Measurements from ENCODE around the gene C20orf96.
A peak's percentile ranks its signal among the peaks of the same experiment; 100 is the strongest.
"Not testable (repeated sequence)": the region's sequence is repeated elsewhere in the genome, so short reads cannot be mapped to it uniquely, and the experiment has no call there.

C20orf96 gene, protein sequence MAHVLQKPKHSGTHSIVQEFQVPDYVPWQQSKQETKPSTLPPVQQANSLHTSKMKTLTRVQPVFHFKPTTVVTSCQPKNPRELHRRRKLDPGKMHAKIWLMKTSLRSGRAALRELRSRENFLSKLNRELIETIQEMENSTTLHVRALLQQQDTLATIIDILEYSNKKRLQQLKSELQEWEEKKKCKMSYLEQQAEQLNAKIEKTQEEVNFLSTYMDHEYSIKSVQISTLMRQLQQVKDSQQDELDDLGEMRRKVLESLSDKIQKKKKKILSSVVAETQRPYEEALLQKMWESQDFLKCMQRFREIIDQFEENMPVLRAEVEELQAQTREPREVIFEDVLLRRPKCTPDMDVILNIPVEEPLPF

DNA sequence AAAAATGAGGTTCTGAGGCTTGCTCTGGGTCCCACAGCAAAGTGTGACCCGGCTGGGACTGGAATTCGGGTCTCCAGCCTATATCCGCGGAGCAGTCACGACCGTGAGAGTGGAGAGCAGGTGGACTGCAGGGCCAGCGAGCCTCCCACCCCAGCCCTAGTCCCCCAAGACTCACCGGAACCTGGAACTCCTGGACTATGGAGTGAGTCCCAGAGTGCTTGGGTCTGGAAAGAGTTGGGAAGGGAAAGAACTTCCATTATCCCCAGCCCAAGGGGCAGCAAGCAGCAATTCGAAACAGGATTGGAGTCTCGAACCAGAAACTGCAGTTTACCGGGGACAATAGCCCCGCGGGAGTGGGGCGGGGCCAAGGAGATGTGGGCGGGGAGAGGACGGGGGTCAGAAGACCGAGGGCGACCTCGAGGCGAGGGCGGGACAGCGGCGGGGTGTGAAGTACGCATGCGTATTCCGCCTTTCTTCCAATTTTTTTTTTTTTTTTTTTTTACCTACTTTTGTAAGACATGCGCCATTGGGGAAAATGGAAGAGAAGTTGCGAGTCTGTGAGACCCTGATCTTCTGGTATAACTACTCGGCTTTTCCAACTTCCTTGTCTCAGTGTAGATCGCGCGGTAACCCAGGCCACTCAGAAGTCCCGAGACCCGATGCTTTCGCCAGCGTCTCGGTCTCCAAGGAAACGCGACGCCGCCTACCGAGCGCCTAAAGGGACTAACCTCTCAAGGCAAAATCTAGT, at the start of gene C20orf96:
C20orf96 (minus strand) TSS at position 667 of the 748 bp plus-strand sequence; CDS start at position 527, 140 bp downstream.
- H3K27me3 ChIP-seq (ENCODE audit: low read depth, low read length): no peaks in the 10 kb centered on the region
- peak within 1 kb of the TSS; percentile 86 to 92 for H3K4me3 ChIP-seq (ENCODE audit: low read depth in 1 of 2, low read length in 2 of 2)
- no peaks in the 10 kb centered on the region for H3K9me3 ChIP-seq (ENCODE audit: control insufficient read depth in 1 of 2, low read length in 2 of 2)
- peaks cover 0 to 7% of the 10 kb centered on the region in 2 donors for H3K4me1 ChIP-seq (ENCODE audit: control insufficient read depth in 1 of 2, insufficient read depth in 2 of 2, low read length in 2 of 2)
- peak within 1 kb of the TSS; percentile 81 for H3K27ac ChIP-seq (ENCODE audit: low read length)
- H3K36me3 ChIP-seq (ENCODE audit: control insufficient read depth in 1 of 2, insufficient read depth in 2 of 2, low read length in 2 of 2): no peaks in the 10 kb centered on the region

DNA sequence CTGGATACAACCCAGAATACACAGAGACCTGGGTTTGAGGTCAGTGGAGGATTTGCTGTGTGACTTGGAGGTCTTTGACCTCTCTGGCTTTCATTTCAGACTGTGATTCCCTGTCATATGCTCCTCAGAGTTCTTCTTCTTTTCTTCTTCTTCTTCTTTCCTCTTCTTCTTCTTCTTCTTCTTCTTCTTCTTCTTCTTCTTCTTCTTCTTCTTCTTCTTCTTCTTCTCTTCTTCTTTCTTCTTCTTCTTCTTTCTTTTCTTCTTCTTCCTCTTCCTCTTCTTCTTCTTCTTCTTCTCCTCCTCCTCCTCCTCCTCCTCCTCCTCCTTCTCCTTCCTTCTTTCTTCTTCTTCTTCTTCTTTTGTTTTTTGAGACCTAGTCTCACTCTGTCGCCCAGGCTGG, 45.5 kb upstream of the C20orf96 start:
- not testable (repeated sequence) for H3K27me3 ChIP-seq (ENCODE audit: low read depth, low read length); H3K9me3 ChIP-seq (ENCODE audit: control insufficient read depth in 1 of 2, low read length in 2 of 2); H3K4me1 ChIP-seq (ENCODE audit: control insufficient read depth in 1 of 2, insufficient read depth in 2 of 2, low read length in 2 of 2); H3K36me3 ChIP-seq (ENCODE audit: control insufficient read depth in 1 of 2, insufficient read depth in 2 of 2, low read length in 2 of 2); H3K4me3 ChIP-seq (ENCODE audit: low read depth in 1 of 2, low read length in 2 of 2); H3K27ac ChIP-seq (ENCODE audit: low read length)

DNA sequence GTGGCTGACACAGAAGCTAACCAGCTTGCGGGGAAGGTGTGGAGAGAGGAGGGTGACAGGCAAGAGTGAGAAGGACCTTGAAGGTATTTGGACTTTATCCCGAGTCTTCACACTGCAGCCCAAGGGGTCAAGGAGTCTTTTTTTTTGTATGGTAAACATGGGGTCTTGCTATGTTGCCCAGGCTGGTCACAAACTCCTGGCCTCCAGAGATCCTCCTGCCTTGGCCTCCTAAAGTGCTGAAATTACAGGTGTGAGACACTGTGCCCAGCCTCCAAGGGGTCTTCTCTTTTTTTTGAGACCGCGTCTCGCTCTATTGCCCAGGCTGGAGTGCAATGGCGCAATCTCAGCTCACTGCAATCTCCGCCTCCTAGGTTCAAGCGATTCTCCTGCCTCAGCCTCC, 44.0 kb upstream of the C20orf96 start:
- H3K4me1 ChIP-seq (ENCODE audit: control insufficient read depth in 1 of 2, insufficient read depth in 2 of 2, low read length in 2 of 2): peaks cover 0 to 9% of the 10 kb centered on the region in 2 donors
- no peak overlapping the region for H3K27ac ChIP-seq (ENCODE audit: low read length)
- no peaks in the 10 kb centered on the region for H3K9me3 ChIP-seq (ENCODE audit: control insufficient read depth in 1 of 2, low read length in 2 of 2)
- peaks cover 0 to 8% of the 10 kb centered on the region in 2 donors for H3K36me3 ChIP-seq (ENCODE audit: control insufficient read depth in 1 of 2, insufficient read depth in 2 of 2, low read length in 2 of 2)
- H3K27me3 ChIP-seq (ENCODE audit: low read depth, low read length): no peaks in the 10 kb centered on the region
- no peak overlapping the region for H3K4me3 ChIP-seq (ENCODE audit: low read depth in 1 of 2, low read length in 2 of 2)

DNA sequence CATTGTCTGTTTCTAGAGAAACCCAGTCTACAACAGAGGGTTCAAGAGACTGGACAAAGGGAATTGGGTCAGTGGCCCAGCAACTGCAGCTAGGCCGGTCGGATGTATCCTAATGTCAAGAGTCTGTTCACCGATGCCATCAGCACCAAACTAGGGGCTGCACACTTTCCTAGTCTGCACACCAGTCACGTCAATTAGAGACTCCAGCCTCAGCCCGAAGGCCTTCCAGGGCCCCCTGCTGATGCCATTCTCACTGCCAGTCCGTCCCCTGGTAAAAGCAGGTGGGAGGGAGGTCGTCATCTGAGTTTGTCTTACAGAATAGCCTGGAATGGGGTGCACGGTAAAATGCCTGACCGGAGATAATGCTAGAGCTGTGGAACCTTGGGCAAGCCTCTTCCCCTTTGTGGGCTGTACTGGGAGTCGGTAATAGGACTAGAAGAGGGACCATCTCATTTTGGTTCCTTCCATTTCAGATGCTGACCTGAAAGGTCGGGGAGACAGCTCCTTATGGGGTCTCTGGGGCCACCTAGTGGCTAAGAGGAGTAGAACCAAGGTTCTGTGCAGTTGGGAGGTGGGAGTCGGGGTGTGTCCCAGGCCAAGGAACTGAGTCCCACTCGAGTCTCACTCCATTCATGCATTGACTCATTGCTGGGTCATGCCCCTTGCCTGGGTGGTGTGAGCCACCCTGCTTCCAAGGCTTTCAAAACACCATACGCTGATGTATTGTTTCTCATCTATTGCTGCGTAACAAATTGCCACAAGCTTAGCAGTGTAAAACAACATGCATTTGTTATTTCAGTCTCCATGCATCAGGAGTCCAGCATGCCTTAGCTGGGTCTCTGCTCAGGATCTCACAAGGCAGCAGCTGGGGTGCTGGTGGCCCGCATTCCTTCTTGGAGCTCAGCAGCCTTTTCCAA, 39.9 kb upstream of the C20orf96 start:
- peaks cover 0 to 8% of the 10 kb centered on the region in 2 donors for H3K36me3 ChIP-seq (ENCODE audit: control insufficient read depth in 1 of 2, insufficient read depth in 2 of 2, low read length in 2 of 2)
- H3K27ac ChIP-seq (ENCODE audit: low read length): no peak overlapping the region
- H3K4me3 ChIP-seq (ENCODE audit: low read depth in 1 of 2, low read length in 2 of 2): no peak overlapping the region
- no peaks in the 10 kb centered on the region for H3K27me3 ChIP-seq (ENCODE audit: low read depth, low read length)
- peaks cover 0 to 30% of the 10 kb centered on the region in 2 donors for H3K4me1 ChIP-seq (ENCODE audit: control insufficient read depth in 1 of 2, insufficient read depth in 2 of 2, low read length in 2 of 2)
- H3K9me3 ChIP-seq (ENCODE audit: control insufficient read depth in 1 of 2, low read length in 2 of 2): no peaks in the 10 kb centered on the region

DNA sequence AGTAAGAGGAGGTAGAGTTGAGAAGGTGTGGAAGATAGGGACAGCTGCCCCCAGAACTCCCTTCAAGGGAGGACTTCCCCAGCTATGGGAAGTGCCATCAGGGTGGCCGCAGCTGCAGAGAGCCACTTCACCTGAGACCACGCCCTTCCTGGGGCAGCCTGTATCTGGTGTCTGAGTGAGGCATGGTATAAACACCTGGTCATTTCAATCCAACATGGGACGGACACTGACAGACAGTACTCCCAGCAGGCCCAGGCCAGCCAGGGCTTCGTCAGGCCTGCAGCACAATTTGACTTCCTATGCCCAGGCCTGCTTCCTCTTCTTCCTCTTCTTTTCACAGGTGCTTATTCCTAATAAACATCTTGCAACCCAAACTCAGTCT, 39.3 kb upstream of the C20orf96 start:
- H3K36me3 ChIP-seq (ENCODE audit: control insufficient read depth in 1 of 2, insufficient read depth in 2 of 2, low read length in 2 of 2): peaks cover 0 to 8% of the 10 kb centered on the region in 2 donors
- peaks cover 0 to 30% of the 10 kb centered on the region in 2 donors for H3K4me1 ChIP-seq (ENCODE audit: control insufficient read depth in 1 of 2, insufficient read depth in 2 of 2, low read length in 2 of 2)
- no peak overlapping the region for H3K4me3 ChIP-seq (ENCODE audit: low read depth in 1 of 2, low read length in 2 of 2)
- H3K27ac ChIP-seq (ENCODE audit: low read length): no peak overlapping the region
- H3K27me3 ChIP-seq (ENCODE audit: low read depth, low read length): no peaks in the 10 kb centered on the region
- no peaks in the 10 kb centered on the region for H3K9me3 ChIP-seq (ENCODE audit: control insufficient read depth in 1 of 2, low read length in 2 of 2)

DNA sequence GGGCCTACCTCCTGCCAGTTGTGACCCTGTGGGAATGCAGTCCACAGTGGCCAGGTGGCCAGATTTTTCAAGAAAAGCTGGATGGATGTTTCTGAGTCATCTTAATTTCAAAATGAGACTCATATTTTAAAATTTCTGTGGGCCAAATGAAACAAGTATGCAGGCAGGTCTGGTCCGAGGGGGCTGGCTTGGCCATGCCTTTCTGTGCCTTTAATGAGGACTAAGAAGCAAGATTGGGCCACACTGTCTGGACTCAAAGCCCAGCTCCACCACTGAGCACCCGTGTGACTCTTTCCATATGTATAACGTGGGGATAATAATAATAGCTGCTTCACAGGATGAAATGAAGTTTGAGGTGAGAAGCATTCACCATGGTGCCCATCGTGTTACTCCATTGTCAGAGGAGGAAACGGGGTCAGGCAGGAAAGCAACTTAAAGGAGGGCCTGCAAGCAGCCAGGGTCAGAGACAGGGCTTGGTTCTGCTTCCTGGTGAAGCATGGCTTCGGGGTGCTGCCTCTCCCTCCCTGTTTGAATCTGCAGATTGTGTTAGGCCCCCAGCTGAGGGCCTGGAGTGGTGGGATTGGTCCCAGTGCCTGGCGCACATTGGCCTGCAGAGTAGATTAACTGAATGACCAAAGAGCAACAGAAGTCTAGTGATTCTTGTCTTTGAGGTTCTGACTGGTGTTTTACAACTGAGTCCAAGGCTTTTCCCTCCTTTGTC, 38.6 kb upstream of the C20orf96 start:
- peaks cover 0 to 6% of the 10 kb centered on the region in 2 donors for H3K36me3 ChIP-seq (ENCODE audit: control insufficient read depth in 1 of 2, insufficient read depth in 2 of 2, low read length in 2 of 2)
- no peaks in the 10 kb centered on the region for H3K27me3 ChIP-seq (ENCODE audit: low read depth, low read length)
- peaks cover 0 to 30% of the 10 kb centered on the region in 2 donors for H3K4me1 ChIP-seq (ENCODE audit: control insufficient read depth in 1 of 2, insufficient read depth in 2 of 2, low read length in 2 of 2)
- H3K27ac ChIP-seq (ENCODE audit: low read length): no peak overlapping the region
- no peaks in the 10 kb centered on the region for H3K9me3 ChIP-seq (ENCODE audit: control insufficient read depth in 1 of 2, low read length in 2 of 2)
- no peak overlapping the region for H3K4me3 ChIP-seq (ENCODE audit: low read depth in 1 of 2, low read length in 2 of 2)

DNA sequence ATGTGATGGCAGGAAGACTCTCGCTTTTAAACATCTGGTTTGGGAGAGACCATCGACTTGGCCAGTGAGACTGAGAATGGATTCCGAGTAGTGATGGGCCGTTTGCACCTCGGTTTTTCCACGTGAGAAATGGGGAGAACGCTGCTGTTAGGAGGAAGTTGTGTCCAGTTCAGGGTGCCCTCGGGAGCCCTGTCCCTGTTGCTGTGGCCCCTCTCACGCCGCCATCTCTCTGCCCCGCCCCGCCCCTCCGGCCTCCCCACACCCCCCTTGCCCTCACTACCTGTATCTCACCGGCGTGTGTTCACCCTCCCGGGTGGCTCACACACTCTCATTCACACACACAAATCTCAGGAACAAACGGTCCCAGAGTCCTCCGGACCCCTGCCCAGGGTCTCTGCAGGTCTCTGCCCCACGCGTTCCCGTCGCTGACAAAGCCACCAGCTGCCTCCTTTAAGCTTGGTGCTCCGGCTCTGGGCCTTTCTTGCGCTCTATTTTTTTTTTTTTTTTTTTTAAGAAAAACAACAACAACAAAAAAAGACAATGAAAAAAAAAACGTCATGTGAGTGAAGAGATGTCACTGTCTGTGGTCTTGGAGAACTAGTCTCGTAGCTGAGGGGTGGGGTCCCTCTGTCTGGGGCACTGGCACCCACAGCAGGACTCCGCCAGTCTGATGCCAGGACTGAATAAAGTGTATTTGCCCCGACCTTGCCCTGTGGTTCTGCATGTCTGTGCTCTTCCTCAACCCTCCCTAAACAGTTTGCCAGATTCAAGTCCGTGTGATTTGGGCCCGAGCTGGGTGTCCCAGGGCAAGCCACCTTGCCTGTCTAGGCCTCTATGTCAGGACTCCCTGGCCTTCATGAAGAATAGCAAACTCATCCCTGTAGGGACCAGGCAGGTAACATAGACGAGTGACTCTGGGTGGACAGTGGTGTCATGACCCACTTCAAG, 37.8 kb upstream of the C20orf96 start:
- no peaks in the 10 kb centered on the region for H3K9me3 ChIP-seq (ENCODE audit: control insufficient read depth in 1 of 2, low read length in 2 of 2)
- no peaks in the 10 kb centered on the region for H3K27me3 ChIP-seq (ENCODE audit: low read depth, low read length)
- no peaks in the 10 kb centered on the region for H3K36me3 ChIP-seq (ENCODE audit: control insufficient read depth in 1 of 2, insufficient read depth in 2 of 2, low read length in 2 of 2)
- H3K4me3 ChIP-seq (ENCODE audit: low read depth in 1 of 2, low read length in 2 of 2): peak overlapping the region; percentile 68 to 86
- H3K4me1 ChIP-seq (ENCODE audit: control insufficient read depth in 1 of 2, insufficient read depth in 2 of 2, low read length in 2 of 2): peaks cover 0 to 30% of the 10 kb centered on the region in 2 donors
- H3K27ac ChIP-seq (ENCODE audit: low read length): peak overlapping the region; percentile 75

DNA sequence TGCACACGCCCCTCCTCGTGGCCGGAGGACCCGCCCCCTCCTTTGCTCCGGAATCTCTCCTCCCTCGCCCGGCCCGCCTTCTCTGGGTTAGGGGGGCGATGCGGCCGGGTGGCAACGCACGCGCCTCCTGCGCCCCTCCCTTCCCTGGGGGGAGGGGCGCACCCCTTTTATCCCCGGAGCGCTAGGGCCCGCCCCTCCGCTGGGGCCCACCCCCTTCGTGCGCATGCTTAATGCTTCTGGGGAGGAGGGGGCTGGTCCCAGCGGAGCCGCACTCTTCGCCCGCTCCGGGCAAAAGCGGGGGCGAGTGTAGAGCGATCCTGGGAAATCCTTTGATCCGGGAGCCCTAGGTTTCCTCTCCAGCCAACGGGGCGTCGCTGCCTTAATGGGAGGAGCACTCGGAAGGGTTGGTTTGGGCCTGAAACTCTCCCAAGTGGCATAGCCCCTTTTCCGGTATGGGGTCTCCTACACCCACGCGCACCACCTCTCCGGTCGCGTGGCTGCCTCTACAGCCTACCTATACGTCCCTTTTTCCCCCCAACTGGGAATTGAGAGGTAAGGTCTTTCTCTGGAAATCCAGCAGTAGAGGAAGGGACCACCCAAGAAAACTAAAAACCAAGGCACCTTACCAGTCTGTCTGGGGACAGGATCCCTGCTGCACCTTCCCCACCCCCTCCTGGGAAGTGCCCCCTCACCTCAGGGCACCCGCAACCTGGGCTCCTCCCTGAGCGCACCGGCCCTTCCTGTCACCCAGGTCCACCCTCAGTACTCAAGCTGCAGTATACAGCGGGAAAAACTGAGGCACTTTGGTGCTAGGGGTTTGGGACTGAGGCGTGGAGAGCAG, 36.9 kb upstream of the C20orf96 start:
- peak overlapping the region; percentile 68 to 86 for H3K4me3 ChIP-seq (ENCODE audit: low read depth in 1 of 2, low read length in 2 of 2)
- peak overlapping the region; percentile 75 for H3K27ac ChIP-seq (ENCODE audit: low read length)
- H3K4me1 ChIP-seq (ENCODE audit: control insufficient read depth in 1 of 2, insufficient read depth in 2 of 2, low read length in 2 of 2): peaks cover 0 to 30% of the 10 kb centered on the region in 2 donors
- no peaks in the 10 kb centered on the region for H3K36me3 ChIP-seq (ENCODE audit: control insufficient read depth in 1 of 2, insufficient read depth in 2 of 2, low read length in 2 of 2)
- H3K9me3 ChIP-seq (ENCODE audit: control insufficient read depth in 1 of 2, low read length in 2 of 2): no peaks in the 10 kb centered on the region
- no peaks in the 10 kb centered on the region for H3K27me3 ChIP-seq (ENCODE audit: low read depth, low read length)

DNA sequence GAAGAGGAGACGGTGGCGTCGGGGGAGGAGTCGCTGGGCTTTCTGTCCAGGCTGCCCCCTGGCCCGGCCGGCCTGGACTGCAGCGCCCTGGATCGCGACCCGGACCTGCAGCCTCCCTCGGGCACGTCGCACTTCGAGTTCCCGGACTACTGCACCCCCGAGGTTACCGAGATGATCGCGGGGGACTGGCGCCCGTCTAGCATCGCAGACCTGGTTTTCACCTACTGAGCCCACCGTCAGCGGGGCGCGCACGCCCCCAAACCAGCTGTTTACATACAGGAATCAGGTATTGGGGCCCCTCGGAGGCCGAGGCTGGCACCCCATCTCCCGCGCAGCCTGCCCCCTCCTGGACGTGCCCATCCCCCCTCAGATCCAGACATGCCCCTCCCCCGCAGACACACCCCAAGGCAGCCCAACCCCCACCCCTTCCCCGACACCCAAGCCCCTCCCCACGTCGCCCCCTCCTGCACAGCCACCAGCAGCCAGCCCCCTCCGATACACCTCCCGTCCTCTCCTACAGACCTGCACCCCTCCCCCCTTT, 36.2 kb upstream of the C20orf96 start:
- Histone ChIP-seq H3K27me3 (ENCODE audit: low read depth, low read length) (no peaks in the 10 kb centered on the region), H3K27ac (ENCODE audit: low read length) (no peak overlapping the region), H3K4me1 (ENCODE audit: control insufficient read depth in 1 of 2, insufficient read depth in 2 of 2, low read length in 2 of 2) (peaks cover 0 to 30% of the 10 kb centered on the region in 2 donors), H3K9me3 (ENCODE audit: control insufficient read depth in 1 of 2, low read length in 2 of 2) (no peaks in the 10 kb centered on the region), H3K4me3 (ENCODE audit: low read depth in 1 of 2, low read length in 2 of 2) (peak overlapping the region; percentile 68 to 86), H3K36me3 (ENCODE audit: control insufficient read depth in 1 of 2, insufficient read depth in 2 of 2, low read length in 2 of 2) (no peaks in the 10 kb centered on the region)
